Esophagus squamous epithelium (tissue), 5 donors: ENCODE measurements around the gene RNF13. TPM values are rescaled to one million over a fixed set of nuclear protein-coding genes. Genes with fewer than 3 reads are reported as not detected.

Experiments
- DNase-seq: peaks from one replicate; lab custom pipeline; 2025; lab: John Stamatoyannopoulos, UW
- H3K27ac ChIP-seq, 4 donors: fragments of 200-600 bp; sonication (generic); one replicate each; pipeline ENCODE4 v1.5.1; 2016 to 2019; ENCODE audit warnings: mild to moderate bottlenecking in 1 of 4
- H3K27me3 ChIP-seq, 4 donors: fragments of 200-600 bp; sonication (generic); 1 replicate in 3 of 4; 2 replicates in 1 of 4; pipeline versions ENCODE4 v1.5.1 to v1.6.0; 2017 to 2021; ENCODE audit warnings: antibody characterized with exemption in 1 of 4
- H3K36me3 ChIP-seq, 3 donors: fragments of 200-600 bp; sonication (generic); one replicate each; pipeline ENCODE4 v1.5.1; 2016 to 2019
- H3K4me1 ChIP-seq, 3 donors: fragments of 200-600 bp; sonication (generic); one replicate each; pipeline ENCODE4 v1.5.1; 2017 to 2019
- H3K4me3 ChIP-seq, 4 donors: fragments of 200-600 bp; sonication (generic); 1 replicate in 3 of 4; 2 replicates in 1 of 4; pipeline ENCODE4 v1.5.1; 2016 to 2019; ENCODE audit warnings: mild to moderate bottlenecking in 2 of 4, moderate library complexity in 1 of 4
- H3K9me3 ChIP-seq, 3 donors: fragments of 200-600 bp; sonication (generic); one replicate each; pipeline ENCODE4 v1.5.1; 2016 to 2019
- CTCF ChIP-seq, 6 experiments: fragments of 450-650 bp in 4 of 6; fragments of 200-600 bp in 2 of 6; sonication (generic) in 2 of 6; IDR thresholded peaks; one replicate each; pipeline ENCODE4 v1.5.1; 2016 to 2019; ENCODE audit warnings: antibody characterized with exemption in 6 of 6, mild to moderate bottlenecking in 4 of 6, moderate library complexity in 4 of 6
- POLR2A ChIP-seq, 4 donors: fragments of 450-650 bp; IDR thresholded peaks; one replicate each; pipeline ENCODE4 v1.6.1; 2017; ENCODE audit warnings: antibody characterized with exemption in 4 of 4, mild to moderate bottlenecking in 4 of 4, moderate library complexity in 3 of 4
- WGBS, 2 donors: methylation state at CpG; one replicate each; pipeline ENCODE4 v1.1.5; 2018; 5-methylcytosine and 5-hydroxymethylcytosine counted together
- intact Hi-C: fragments of 100-400 bp; cut with DNase I; formaldehyde crosslinking; loops from one replicate; pipeline ENCODE4 v1.15.0; 2022
- total RNA-seq, 4 donors: library from RNA; depleted of rRNA; stranded (reverse); fragments of >200 nt; gene quantifications; one replicate each; pipeline ENCODE4 v1.1.0, GENCODE V29; 2016
- donor health status: DM: yes; HTN: yes; CAD: no.

Gene RNF13
- total RNA-seq, 4 donors from 2014 or later = 17.4 to 70.4 (median 45.8) TPM

- 46 to 47% methylated on average over 2 of the region's 2 CpGs for WGBS, 2 donors
- H3K27ac ChIP-seq = no peak overlapping the region
- no peaks in the 10 kb centered on the region for H3K4me1 ChIP-seq
- intact Hi-C loops = no loop called here
- no peak overlapping the region for H3K4me3 ChIP-seq
- H3K36me3 ChIP-seq = peaks cover 0 to 70% (median 0%) of the 10 kb centered on the region in 3 donors
- DNase-seq = no peak
- TF ChIP-seq POLR2A (IDR thresholded peaks at IDR 0.05) = no peak
- TF ChIP-seq CTCF (IDR thresholded peaks at IDR 0.05) = no peak
- no peaks in the 10 kb centered on the region for H3K9me3 ChIP-seq
- no peaks in the 10 kb centered on the region for H3K27me3 ChIP-seq
Observed at GRCh38 chr3:149858911-149859310, 45.9 kb downstream of the RNF13 start.

GRCh38 chr3:149860881-149861280 is 47.9 kb downstream of the RNF13 start:
- intact Hi-C loops = no loop called here
- Histone ChIP-seq H3K4me3 (no peak overlapping the region), H3K4me1 (no peaks in the 10 kb centered on the region), H3K36me3 (peaks cover 0 to 61% (median 0%) of the 10 kb centered on the region in 3 donors), H3K27me3 (no peaks in the 10 kb centered on the region), H3K27ac (no peak overlapping the region), H3K9me3 (no peaks in the 10 kb centered on the region)
- TF ChIP-seq CTCF (IDR thresholded peaks at IDR 0.05) (no peak), POLR2A (IDR thresholded peaks at IDR 0.05) (no peak)
- DNase-seq = no peak
- whole genome bisulfite sequencing, 2 donors = 62 to 74% methylated on average over 3 of the region's 3 CpGs

GRCh38 chr3:149867563-149867962 is 54.5 kb downstream of the RNF13 start:
- Histone ChIP-seq H3K4me1 (no peaks in the 10 kb centered on the region), H3K27ac (no peak overlapping the region), H3K4me3 (no peak overlapping the region), H3K27me3 (no peaks in the 10 kb centered on the region), H3K36me3 (peaks cover 0 to 43% (median 0%) of the 10 kb centered on the region in 3 donors), H3K9me3 (peaks cover 0 to 12% (median 0%) of the 10 kb centered on the region in 3 donors)
- intact Hi-C loops = no loop called here
- TF ChIP-seq CTCF (IDR thresholded peaks at IDR 0.05) (no peak), POLR2A (IDR thresholded peaks at IDR 0.05) (no peak)
- 53 to 83% methylated on average over 1 of the region's 1 CpG for WGBS, 2 donors
- DNase-seq = no peak

- peaks cover 0 to 47% (median 0%) of the 10 kb centered on the region in 3 donors for H3K36me3 ChIP-seq
- no peaks in the 10 kb centered on the region for H3K27me3 ChIP-seq
- H3K4me1 ChIP-seq = no peaks in the 10 kb centered on the region
- peaks cover 0 to 8% (median 0%) of the 10 kb centered on the region in 3 donors for H3K9me3 ChIP-seq
- TF ChIP-seq CTCF (IDR thresholded peaks at IDR 0.05) (no peak), POLR2A (IDR thresholded peaks at IDR 0.05) (no peak)
- H3K27ac ChIP-seq = no peak overlapping the region
- no peak for DNase-seq
- intact Hi-C loops = no loop called here
- no peak overlapping the region for H3K4me3 ChIP-seq
- WGBS, 2 donors = 85 to 96% methylated on average over 3 of the region's 3 CpGs
Observed at GRCh38 chr3:149871855-149872254, 58.8 kb downstream of the RNF13 start.

GRCh38 chr3:149872589-149872988 is 59.6 kb downstream of the RNF13 start:
- Histone ChIP-seq H3K4me3 (no peak overlapping the region), H3K9me3 (peaks cover 0 to under 1% (median 0%) of the 10 kb centered on the region in 3 donors), H3K27ac (no peak overlapping the region), H3K27me3 (no peaks in the 10 kb centered on the region), H3K36me3 (peaks cover 0 to 40% (median 0%) of the 10 kb centered on the region in 3 donors), H3K4me1 (no peaks in the 10 kb centered on the region)
- 96% methylated on average over 2 of the region's 2 CpGs for WGBS, 2 donors
- intact Hi-C loops = no loop called here
- no peak for TF ChIP-seq CTCF (IDR thresholded peaks at IDR 0.05)
- TF ChIP-seq POLR2A (IDR thresholded peaks at IDR 0.05) = no peak
- no peak for DNase-seq
